Spleen (tissue), 7 donors: ENCODE measurements around the gene DNAH10.

Source experiments
- POLR2A ChIP-seq, 3 donors: fragments of 450-650 bp; IDR thresholded peaks; one replicate each; pipeline ENCODE4 v1.5.1; 2017; ENCODE audit warnings: antibody characterized with exemption in 3 of 3, mild to moderate bottlenecking in 1 of 3
- POLR2AphosphoS5 ChIP-seq, 3 donors: sonication (generic); formaldehyde crosslinking; IDR thresholded peaks; one replicate each; pipeline ENCODE4 v1.5.1; 2017; ENCODE audit warnings: antibody characterized with exemption in 3 of 3
- TF ChIP-seq, protein P1 (sequence below), 11 experiments: fragments of 200-600 bp in 7 of 11; fragments of 450-650 bp in 4 of 11; sonication (generic) in 4 of 11; IDR thresholded peaks in 8 of 11; conservative IDR thresholded peaks in 3 of 11; 1 replicate in 7 of 11; 2 replicates in 4 of 11; pipeline versions ENCODE4 v1.4.0 to v1.8.0; 2016 to 2021; ENCODE audit warnings: antibody characterized with exemption in 11 of 11, inconsistent platforms in 4 of 11, mild to moderate bottlenecking in 1 of 11
- donor health status: DM: no; HTN: no; CAD: no; lungs with moderate emphysema.
- donor health status: DM: no; HTN: no; CAD: no.
- donor health status: DM: no; HTN: no; CAD: no.

DNA sequence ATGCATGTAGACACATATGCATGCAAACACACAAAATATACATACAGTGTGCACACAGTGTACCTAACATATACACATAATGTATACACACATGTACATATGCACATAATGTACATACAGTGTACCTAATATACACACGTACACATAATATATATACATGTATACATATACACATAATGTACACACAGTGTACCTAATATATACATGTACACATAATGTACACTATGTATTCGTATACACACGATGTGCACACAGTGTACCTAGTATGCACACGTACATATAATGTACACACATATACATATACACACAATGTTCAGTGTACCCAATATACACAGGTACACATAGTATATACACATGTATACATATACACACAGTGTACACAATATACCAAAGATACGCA is 70.0 kb downstream of the DNAH10 start:
- TF ChIP-seq, protein P1, sequence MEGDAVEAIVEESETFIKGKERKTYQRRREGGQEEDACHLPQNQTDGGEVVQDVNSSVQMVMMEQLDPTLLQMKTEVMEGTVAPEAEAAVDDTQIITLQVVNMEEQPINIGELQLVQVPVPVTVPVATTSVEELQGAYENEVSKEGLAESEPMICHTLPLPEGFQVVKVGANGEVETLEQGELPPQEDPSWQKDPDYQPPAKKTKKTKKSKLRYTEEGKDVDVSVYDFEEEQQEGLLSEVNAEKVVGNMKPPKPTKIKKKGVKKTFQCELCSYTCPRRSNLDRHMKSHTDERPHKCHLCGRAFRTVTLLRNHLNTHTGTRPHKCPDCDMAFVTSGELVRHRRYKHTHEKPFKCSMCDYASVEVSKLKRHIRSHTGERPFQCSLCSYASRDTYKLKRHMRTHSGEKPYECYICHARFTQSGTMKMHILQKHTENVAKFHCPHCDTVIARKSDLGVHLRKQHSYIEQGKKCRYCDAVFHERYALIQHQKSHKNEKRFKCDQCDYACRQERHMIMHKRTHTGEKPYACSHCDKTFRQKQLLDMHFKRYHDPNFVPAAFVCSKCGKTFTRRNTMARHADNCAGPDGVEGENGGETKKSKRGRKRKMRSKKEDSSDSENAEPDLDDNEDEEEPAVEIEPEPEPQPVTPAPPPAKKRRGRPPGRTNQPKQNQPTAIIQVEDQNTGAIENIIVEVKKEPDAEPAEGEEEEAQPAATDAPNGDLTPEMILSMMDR (IDR thresholded peaks at IDR 0.05 in 8 of 11, conservative IDR thresholded peaks at IDR 0.05 in 3 of 11): no peak
- TF ChIP-seq POLR2A (IDR thresholded peaks at IDR 0.05) (no peak), POLR2AphosphoS5 (IDR thresholded peaks at IDR 0.05) (no peak)
